IMR-90 (cell line): ENCODE data around the gene ALDH8A1.

Experiments
- CEBPB ChIP-seq: IDR thresholded peaks from 2 replicates; pipeline ENCODE4 v1.6.1; 2012; ENCODE audit warnings: low read depth, low read length, improper control_type of control experiment
- CTCF ChIP-seq: conservative IDR thresholded peaks from 2 replicates; pipeline ENCODE4 v1.5.1; 2012; ENCODE audit warnings: mild to moderate bottlenecking, low read depth, low read length, improper control_type of control experiment
- RCOR1 ChIP-seq: IDR thresholded peaks from 2 replicates; pipeline ENCODE4 v1.6.1; 2012; ENCODE audit warnings: mild to moderate bottlenecking, low read length, improper control_type of control experiment; ENCODE audit not compliant: insufficient replicate concordance
- SMC3 ChIP-seq: fragments of 150-350 bp; IDR thresholded peaks from 2 replicates; pipeline ENCODE4 v1.6.1; 2016; ENCODE audit warnings: low read depth, mild to moderate bottlenecking, antibody characterized with exemption, low read length, moderate library complexity

GRCh38 chr6:134979142-134979541, 29.2 kb upstream of the ALDH8A1 start:
- TF ChIP-seq CTCF (no peak), CEBPB (no peak), RCOR1 (no peak), SMC3 (no peak)
